ENCODE data around the gene RAB10.
A peak's percentile ranks its signal among the peaks of the same experiment; 100 is the strongest.
"Not testable (repeated sequence)": the region's sequence is repeated elsewhere in the genome, so short reads cannot be mapped to it uniquely, and the experiment has no call there.

Gene RAB10

GRCh38 chr2:26008851-26009566 lies 24.9 kb upstream of the RAB10 start:
- DNase-seq: peak; percentile 62 to 84

GRCh38 chr2:26009567-26009963 lies 24.3 kb upstream of the RAB10 start:
- TF ChIP-seq POLR2A (IDR thresholded peaks at IDR 0.05; ENCODE audit: low read length): no peak

More at GRCh38 chr2:26008851-26009566, 24.9 kb upstream of the RAB10 start:
- TF ChIP-seq POLR2A (IDR thresholded peaks at IDR 0.05; ENCODE audit: low read length) (no peak), GATA1 (IDR thresholded peaks at IDR 0.05; ENCODE audit: low read depth, low read length) (no peak)

GRCh38 chr2:26010943-26011342 lies 22.9 kb upstream of the RAB10 start:
- TF ChIP-seq POLR2A (IDR thresholded peaks at IDR 0.05; ENCODE audit: low read length): no peak
- no peak for TF ChIP-seq GATA1 (IDR thresholded peaks at IDR 0.05; ENCODE audit: low read depth, low read length)
- DNase-seq: no peak

More at GRCh38 chr2:26009567-26009963, 24.3 kb upstream of the RAB10 start:
- no peak for DNase-seq

GRCh38 chr2:26011609-26011989 lies 22.3 kb upstream of the RAB10 start:
- no peak for TF ChIP-seq POLR2A (IDR thresholded peaks at IDR 0.05; ENCODE audit: low read length)
- no peak for TF ChIP-seq GATA1 (IDR thresholded peaks at IDR 0.05; ENCODE audit: low read depth, low read length)
- peak in 1 of 2 experiments; percentile 31 for DNase-seq

- TF ChIP-seq POLR2A (IDR thresholded peaks at IDR 0.05; ENCODE audit: low read length) (no peak), GATA1 (IDR thresholded peaks at IDR 0.05; ENCODE audit: low read depth, low read length) (no peak)
- DNase-seq: peak; percentile 45 to 76
These were observed 21.7 kb upstream of the RAB10 start for GRCh38 chr2:26011990-26012856.

GRCh38 chr2:26013668-26014067 lies 20.2 kb upstream of the RAB10 start:
- DNase-seq: no peak
- TF ChIP-seq GATA1 (IDR thresholded peaks at IDR 0.05; ENCODE audit: low read depth, low read length) (no peak), POLR2A (IDR thresholded peaks at IDR 0.05; ENCODE audit: low read length) (no peak)

GRCh38 chr2:26016012-26016705 lies 17.7 kb upstream of the RAB10 start:
- no peak for TF ChIP-seq GATA1 (IDR thresholded peaks at IDR 0.05; ENCODE audit: low read depth, low read length)
- TF ChIP-seq POLR2A (IDR thresholded peaks at IDR 0.05; ENCODE audit: low read length): no peak
- DNase-seq: no peak

- not testable (repeated sequence) for DNase-seq
These were observed 17.2 kb upstream of the RAB10 start for GRCh38 chr2:26016706-26017045.

- TF ChIP-seq POLR2A (IDR thresholded peaks at IDR 0.05; ENCODE audit: low read length) (no peak), GATA1 (IDR thresholded peaks at IDR 0.05; ENCODE audit: low read depth, low read length) (no peak)
- DNase-seq: no peak
These were observed 16.3 kb upstream of the RAB10 start for GRCh38 chr2:26017464-26018183.

GRCh38 chr2:26018184-26019055 lies 15.5 kb upstream of the RAB10 start:
- DNase-seq: peak; percentile 79 to 90
- no peak for TF ChIP-seq POLR2A (IDR thresholded peaks at IDR 0.05; ENCODE audit: low read length)
- TF ChIP-seq GATA1 (IDR thresholded peaks at IDR 0.05; ENCODE audit: low read depth, low read length): no peak

- TF ChIP-seq GATA1 (IDR thresholded peaks at IDR 0.05; ENCODE audit: low read depth, low read length) (no peak), POLR2A (IDR thresholded peaks at IDR 0.05; ENCODE audit: low read length) (no peak)
- DNase-seq: no peak
These were observed 13.6 kb upstream of the RAB10 start for GRCh38 chr2:26020231-26020640.

GRCh38 chr2:26024260-26024659 lies 9.6 kb upstream of the RAB10 start:
- no peak for DNase-seq
- no peak for TF ChIP-seq POLR2A (IDR thresholded peaks at IDR 0.05; ENCODE audit: low read length)
- TF ChIP-seq GATA1 (IDR thresholded peaks at IDR 0.05; ENCODE audit: low read depth, low read length): no peak

- no peak for DNase-seq
- no peak for TF ChIP-seq POLR2A (IDR thresholded peaks at IDR 0.05; ENCODE audit: low read length)
- no peak for TF ChIP-seq GATA1 (IDR thresholded peaks at IDR 0.05; ENCODE audit: low read depth, low read length)
These were observed 8.4 kb upstream of the RAB10 start for GRCh38 chr2:26025509-26025908.

GRCh38 chr2:26028083-26028482 lies 5.8 kb upstream of the RAB10 start:
- not testable (repeated sequence) for DNase-seq

GRCh38 chr2:26032586-26033269 lies 1.2 kb upstream of the RAB10 start:
- not testable (repeated sequence) for DNase-seq
